Kidney (tissue), 14 donors: ENCODE data around the gene MAD1L1. TPM values are rescaled to one million over a fixed set of nuclear protein-coding genes. Genes with fewer than 3 reads are reported as not detected.
A peak's percentile ranks its signal among the peaks of the same experiment; 100 is the strongest.

ENCODE experiments used
- DNase-seq, 5 donors: peaks; one replicate each; pipeline ENCODE4 v3.0.0-alpha.2; 2013 to 2020
- FAIRE-seq: peaks from 2 replicates; lab custom pipeline; 2012; peaks lifted over from hg19 to GRCh38; lab: Jason Lieb, UNC
- H3K27ac ChIP-seq, 2 donors: one replicate each; pipeline ENCODE4 v1.7.0; 2013; ENCODE audit warnings: low read depth in 2 of 2, low read length in 2 of 2, inconsistent platforms in 1 of 2
- H3K27me3 ChIP-seq: one replicate; pipeline ENCODE4 v1.7.1; 2013; ENCODE audit warnings: low read length, inconsistent platforms; ENCODE audit not compliant: control insufficient read depth, insufficient read depth
- H3K36me3 ChIP-seq, 3 donors: one replicate each; pipeline versions ENCODE4 v1.7.0 to v1.7.1; 2013; ENCODE audit warnings: low read length in 3 of 3, control low read depth in 1 of 3, inconsistent platforms in 1 of 3; ENCODE audit not compliant: insufficient read depth in 3 of 3, control insufficient read depth in 2 of 3
- H3K4me1 ChIP-seq, 3 donors: one replicate each; pipeline versions ENCODE4 v1.7.0 to v1.7.1; 2013; ENCODE audit warnings: low read length in 3 of 3, inconsistent platforms in 1 of 3, low read depth in 1 of 3; ENCODE audit not compliant: control insufficient read depth in 2 of 3, insufficient read depth in 2 of 3
- H3K4me3 ChIP-seq, 3 donors: one replicate each; pipeline versions ENCODE4 v1.7.0 to v1.8.1; 2013; ENCODE audit warnings: low read length in 3 of 3, control low read depth in 1 of 3, inconsistent platforms in 1 of 3
- H3K9ac ChIP-seq, 3 donors: one replicate each; pipeline versions ENCODE4 v1.7.0 to v1.7.1; 2013; ENCODE audit warnings: low read length in 3 of 3, control low read depth in 1 of 3, inconsistent platforms in 1 of 3
- H3K9me3 ChIP-seq, 3 donors: one replicate each; pipeline versions ENCODE4 v1.7.0 to v1.7.1; 2013; ENCODE audit warnings: low read length in 3 of 3, control low read depth in 1 of 3, inconsistent platforms in 1 of 3; ENCODE audit not compliant: control insufficient read depth in 2 of 3, insufficient read depth in 1 of 3
- intact Hi-C: fragments of 100-400 bp; cut with DNase I; formaldehyde crosslinking; loops from one replicate; pipeline ENCODE4 v1.11.1; 2022
- polyA plus RNA-seq: library from polyadenylated mRNA; stranded (reverse); fragments of 350-450 nt; fragmentation: Illumina TruSeq; extraction: RNeasy Lipid Tissue Mini Kit (QIAGEN cat#74804); gene quantifications from one replicate; pipeline ENCODE4 v1.2.3, GENCODE V29; 2014; ENCODE audit warnings: low read depth, low replicate concordance; ENCODE audit not compliant: insufficient read depth
- total RNA-seq: library from RNA; stranded (reverse); fragmentation: NEBNext Ultra II Directional; extraction: Animal tissue kit (Norgen Biotek cat#: 25700); gene quantifications from one replicate; pipeline ENCODE4 v1.2.1, GENCODE V29; 2021
- TF ChIP-seq, protein P1 (sequence below): IDR thresholded peaks from 3 replicates; pipeline ENCODE4 v1.5.1; 2012; ENCODE audit warnings: mild to moderate bottlenecking, moderate library complexity, borderline replicate concordance; ENCODE audit not compliant: insufficient read depth; ENCODE audit errors: extremely low read depth
- donor health status: control.
- donor health status: control.
- donor health status: control.
- donor health status: control.
- donor health status: control.
- donor health status: DM: yes; HTN: yes; CAD: no.
- donor health status: Normal renal cell carcinoma (clear cell type).

Gene MAD1L1
- total and polyA plus RNA-seq, 2 donors from 2014 or later, result 33.2 to 45.2 TPM

DNA sequence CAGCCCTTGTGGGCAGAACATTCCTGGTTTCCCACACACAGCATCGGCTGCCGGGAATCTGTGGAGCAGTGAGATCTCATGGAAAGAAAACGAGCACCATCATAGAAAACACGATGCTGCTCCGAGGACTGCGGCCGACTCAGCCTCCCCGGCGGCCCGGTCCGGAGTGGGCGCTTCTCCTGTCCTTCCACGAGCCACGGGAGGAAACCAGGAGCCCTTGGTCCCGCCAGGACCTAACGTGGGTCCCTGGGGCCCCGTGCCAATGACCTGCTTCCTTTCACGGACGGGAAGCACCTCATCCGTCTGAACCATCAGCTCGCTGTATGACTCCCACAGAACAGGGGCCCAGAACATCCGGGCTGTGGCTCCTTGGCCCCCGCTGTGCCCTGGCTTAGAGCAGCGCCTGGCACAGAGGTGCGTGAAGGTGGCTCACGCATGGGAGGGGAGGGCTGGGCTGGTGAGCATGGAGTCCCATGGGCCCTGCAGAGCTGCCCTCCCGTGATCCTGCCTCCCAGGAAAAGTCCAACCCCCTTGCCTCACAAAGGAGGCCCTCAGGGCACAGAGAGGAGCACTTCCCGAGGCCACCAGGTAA is 280.5 kb downstream of the MAD1L1 start:
- no peak overlapping the region for H3K27ac ChIP-seq
- no peaks in the 10 kb centered on the region for H3K27me3 ChIP-seq
- no peak overlapping the region for H3K9ac ChIP-seq
- intact Hi-C loops, result no loop called here
- H3K4me1 ChIP-seq, result peaks cover 0 to 2% (median 0%) of the 10 kb centered on the region in 3 donors
- H3K4me3 ChIP-seq, result no peak overlapping the region
- TF ChIP-seq, protein P1, sequence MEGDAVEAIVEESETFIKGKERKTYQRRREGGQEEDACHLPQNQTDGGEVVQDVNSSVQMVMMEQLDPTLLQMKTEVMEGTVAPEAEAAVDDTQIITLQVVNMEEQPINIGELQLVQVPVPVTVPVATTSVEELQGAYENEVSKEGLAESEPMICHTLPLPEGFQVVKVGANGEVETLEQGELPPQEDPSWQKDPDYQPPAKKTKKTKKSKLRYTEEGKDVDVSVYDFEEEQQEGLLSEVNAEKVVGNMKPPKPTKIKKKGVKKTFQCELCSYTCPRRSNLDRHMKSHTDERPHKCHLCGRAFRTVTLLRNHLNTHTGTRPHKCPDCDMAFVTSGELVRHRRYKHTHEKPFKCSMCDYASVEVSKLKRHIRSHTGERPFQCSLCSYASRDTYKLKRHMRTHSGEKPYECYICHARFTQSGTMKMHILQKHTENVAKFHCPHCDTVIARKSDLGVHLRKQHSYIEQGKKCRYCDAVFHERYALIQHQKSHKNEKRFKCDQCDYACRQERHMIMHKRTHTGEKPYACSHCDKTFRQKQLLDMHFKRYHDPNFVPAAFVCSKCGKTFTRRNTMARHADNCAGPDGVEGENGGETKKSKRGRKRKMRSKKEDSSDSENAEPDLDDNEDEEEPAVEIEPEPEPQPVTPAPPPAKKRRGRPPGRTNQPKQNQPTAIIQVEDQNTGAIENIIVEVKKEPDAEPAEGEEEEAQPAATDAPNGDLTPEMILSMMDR, result no peak
- DNase-seq (peak in 1 of 5 donors; percentile 69), FAIRE-seq (no peak)
- H3K36me3 ChIP-seq, result no peaks in the 10 kb centered on the region
- no peaks in the 10 kb centered on the region for H3K9me3 ChIP-seq

- H3K27me3 ChIP-seq, result no peaks in the 10 kb centered on the region
- intact Hi-C loops, result no loop called here
- H3K27ac ChIP-seq, result no peak overlapping the region
- H3K36me3 ChIP-seq, result no peaks in the 10 kb centered on the region
- no peaks in the 10 kb centered on the region for H3K9me3 ChIP-seq
- no peak overlapping the region for H3K4me3 ChIP-seq
- peaks cover 0 to 2% (median 0%) of the 10 kb centered on the region in 3 donors for H3K4me1 ChIP-seq
- DNase-seq (peak in 1 of 5 donors; percentile 51), FAIRE-seq (no peak)
- no peak overlapping the region for H3K9ac ChIP-seq
- TF ChIP-seq, protein P1, result no peak
Observed at GRCh38 chr7:1951600-1951999, 281.1 kb downstream of the MAD1L1 start.

DNA sequence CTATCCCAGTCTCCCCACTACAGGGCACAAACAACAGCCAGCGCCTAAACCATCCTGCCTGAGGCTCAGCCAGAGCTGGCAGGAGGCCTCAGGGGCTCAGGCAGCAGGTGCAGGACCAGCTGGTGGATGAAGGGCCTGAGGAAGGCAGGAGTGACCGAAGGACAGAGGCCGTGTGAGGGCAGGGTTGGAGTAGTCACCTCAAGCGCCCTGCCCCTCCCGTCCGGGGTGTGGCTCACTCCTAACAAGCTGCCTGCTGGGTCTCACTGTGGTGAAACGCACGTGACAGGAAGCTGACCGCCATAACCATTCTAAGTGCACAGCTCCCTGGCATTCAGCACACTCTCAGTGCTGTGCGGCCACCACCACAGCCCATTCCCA is 281.6 kb downstream of the MAD1L1 start:
- TF ChIP-seq, protein P1, result no peak
- no peak for FAIRE-seq

More for the DNA sequence above, 281.6 kb downstream of the MAD1L1 start:
- intact Hi-C loops, result no loop called here
- no peaks in the 10 kb centered on the region for H3K27me3 ChIP-seq
- no peaks in the 10 kb centered on the region for H3K36me3 ChIP-seq
- H3K4me3 ChIP-seq, result no peak overlapping the region
- DNase-seq, result peak in 1 of 5 donors; percentile 67
- no peak overlapping the region for H3K27ac ChIP-seq
- peaks cover 0 to 2% (median 0%) of the 10 kb centered on the region in 3 donors for H3K4me1 ChIP-seq
- H3K9ac ChIP-seq, result no peak overlapping the region
- H3K9me3 ChIP-seq, result no peaks in the 10 kb centered on the region
